ENCODE measurements around the gene GPR180.
A peak's percentile ranks its signal among the peaks of the same experiment; 100 is the strongest.

Gene GPR180

DNA sequence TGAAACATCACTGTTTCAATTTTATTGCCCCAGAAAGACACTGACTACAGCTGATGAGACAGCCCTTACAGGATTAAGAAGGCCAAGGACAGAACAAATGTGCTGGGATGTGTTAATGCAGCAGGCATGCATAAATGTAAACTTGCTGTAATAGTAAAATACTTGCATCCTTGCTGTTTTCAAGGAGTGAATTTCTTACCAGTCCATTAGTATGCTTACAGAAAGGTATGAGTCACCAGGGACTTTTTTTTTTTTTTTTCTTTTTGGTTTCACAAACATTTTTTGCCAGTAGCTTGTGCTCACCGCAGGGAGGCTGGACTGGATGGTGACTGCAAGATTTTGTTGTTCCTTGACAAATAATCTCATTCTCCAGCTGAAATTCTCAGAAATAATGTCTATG lies 55.1 kb downstream of the GPR180 start:
- Mint-ChIP-seq H3K27ac (no peak overlapping the region), H3K4me3 (no peak overlapping the region), H3K27me3 (ENCODE audit: low read depth, poor library complexity) (peaks cover 22% of the 10 kb centered on the region), H3K9me3 (peaks cover 8% of the 10 kb centered on the region), H3K36me3 (ENCODE audit: low read depth) (no peaks in the 10 kb centered on the region), H3K4me1 (peaks cover 13% of the 10 kb centered on the region)
- TF ChIP-seq, protein P1, sequence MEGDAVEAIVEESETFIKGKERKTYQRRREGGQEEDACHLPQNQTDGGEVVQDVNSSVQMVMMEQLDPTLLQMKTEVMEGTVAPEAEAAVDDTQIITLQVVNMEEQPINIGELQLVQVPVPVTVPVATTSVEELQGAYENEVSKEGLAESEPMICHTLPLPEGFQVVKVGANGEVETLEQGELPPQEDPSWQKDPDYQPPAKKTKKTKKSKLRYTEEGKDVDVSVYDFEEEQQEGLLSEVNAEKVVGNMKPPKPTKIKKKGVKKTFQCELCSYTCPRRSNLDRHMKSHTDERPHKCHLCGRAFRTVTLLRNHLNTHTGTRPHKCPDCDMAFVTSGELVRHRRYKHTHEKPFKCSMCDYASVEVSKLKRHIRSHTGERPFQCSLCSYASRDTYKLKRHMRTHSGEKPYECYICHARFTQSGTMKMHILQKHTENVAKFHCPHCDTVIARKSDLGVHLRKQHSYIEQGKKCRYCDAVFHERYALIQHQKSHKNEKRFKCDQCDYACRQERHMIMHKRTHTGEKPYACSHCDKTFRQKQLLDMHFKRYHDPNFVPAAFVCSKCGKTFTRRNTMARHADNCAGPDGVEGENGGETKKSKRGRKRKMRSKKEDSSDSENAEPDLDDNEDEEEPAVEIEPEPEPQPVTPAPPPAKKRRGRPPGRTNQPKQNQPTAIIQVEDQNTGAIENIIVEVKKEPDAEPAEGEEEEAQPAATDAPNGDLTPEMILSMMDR (IDR thresholded peaks at IDR 0.05) = no peak
- no peak for DNase-seq

DNA sequence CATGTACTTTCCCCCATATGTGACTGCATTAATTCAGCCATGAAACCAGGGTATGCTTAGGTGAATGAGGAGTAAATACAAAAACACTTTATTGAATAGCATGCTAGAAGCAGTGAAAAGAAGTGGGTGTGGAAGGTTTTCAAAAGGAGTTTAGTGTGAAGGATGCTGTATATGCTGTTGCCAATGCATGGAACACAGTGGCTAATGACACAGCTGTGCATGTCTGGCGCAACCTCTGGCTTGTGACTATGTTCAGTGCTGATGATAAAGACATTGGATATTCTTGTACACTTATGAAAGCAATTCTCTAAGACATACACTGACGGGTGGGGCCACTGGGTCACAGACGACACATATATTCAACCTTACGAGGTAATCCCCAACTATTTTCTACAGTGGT lies 55.5 kb downstream of the GPR180 start:
- H3K4me3 Mint-ChIP-seq = no peak overlapping the region
- TF ChIP-seq, protein P1 (IDR thresholded peaks at IDR 0.05) = no peak
- peaks cover 26% of the 10 kb centered on the region for H3K27me3 Mint-ChIP-seq (ENCODE audit: low read depth, poor library complexity)
- H3K9me3 Mint-ChIP-seq = peaks cover 8% of the 10 kb centered on the region
- H3K4me1 Mint-ChIP-seq = peaks cover 15% of the 10 kb centered on the region
- DNase-seq = no peak
- no peaks in the 10 kb centered on the region for H3K36me3 Mint-ChIP-seq (ENCODE audit: low read depth)
- H3K27ac Mint-ChIP-seq = no peak overlapping the region

DNA sequence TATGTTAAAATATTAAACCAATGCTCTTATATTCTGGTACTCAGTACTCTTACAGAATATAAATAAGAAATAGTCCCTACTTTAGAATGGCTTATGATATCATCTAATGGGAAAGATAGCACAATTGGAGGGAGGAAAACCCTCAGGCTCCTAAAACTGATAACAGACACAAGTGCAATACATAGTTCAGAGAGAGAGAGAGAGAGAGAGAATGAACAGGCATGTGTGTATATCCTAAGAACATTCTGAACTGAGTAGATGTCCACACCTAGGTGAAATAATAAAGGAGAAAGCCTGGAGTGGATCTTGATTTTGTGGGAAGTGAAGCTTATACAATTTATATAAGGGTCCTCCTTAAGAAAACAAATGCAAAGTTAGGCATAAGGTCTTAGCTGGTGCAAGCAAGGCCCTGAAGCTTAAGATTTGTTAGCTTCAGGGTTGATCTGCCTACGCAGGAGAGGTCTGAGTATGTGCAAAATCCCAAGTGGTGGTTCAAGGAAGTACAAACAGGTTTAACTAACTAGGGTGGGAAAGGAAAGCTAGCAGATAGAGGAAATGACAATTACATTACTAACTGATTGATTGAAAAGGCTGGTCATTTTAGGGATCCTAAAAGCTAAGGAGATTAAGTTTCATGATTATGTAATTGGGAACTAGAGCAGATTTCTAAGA lies 57.4 kb downstream of the GPR180 start:
- H3K4me1 Mint-ChIP-seq = peaks cover 23% of the 10 kb centered on the region
- DNase-seq = no peak
- peaks cover 8% of the 10 kb centered on the region for H3K9me3 Mint-ChIP-seq

DNA sequence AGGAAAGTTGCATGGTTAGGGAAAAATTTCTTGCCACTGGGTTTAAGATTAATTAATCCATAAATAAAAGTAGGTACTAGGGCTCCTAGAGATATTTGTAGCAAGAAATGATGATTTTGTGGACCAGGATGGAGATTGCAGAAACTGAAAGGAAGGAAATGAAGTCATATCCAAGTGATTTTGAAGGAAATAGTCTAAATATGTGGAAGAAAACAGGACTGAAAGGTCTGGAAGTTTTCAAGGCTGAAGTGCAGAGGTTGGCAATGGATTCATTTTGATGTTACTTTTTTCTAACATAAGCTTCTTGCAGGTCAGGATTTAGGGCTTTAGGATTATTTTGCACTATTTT lies 57.9 kb downstream of the GPR180 start:
- H3K27me3 Mint-ChIP-seq (ENCODE audit: low read depth, poor library complexity) = peaks cover 32% of the 10 kb centered on the region
- peaks cover 23% of the 10 kb centered on the region for H3K4me1 Mint-ChIP-seq
- H3K9me3 Mint-ChIP-seq = peaks cover 8% of the 10 kb centered on the region
- H3K27ac Mint-ChIP-seq = no peak overlapping the region
- no peak overlapping the region for H3K4me3 Mint-ChIP-seq
- no peaks in the 10 kb centered on the region for H3K36me3 Mint-ChIP-seq (ENCODE audit: low read depth)
- TF ChIP-seq, protein P1 (IDR thresholded peaks at IDR 0.05) = no peak
- no peak for DNase-seq

More for the DNA sequence above, 57.4 kb downstream of the GPR180 start:
- TF ChIP-seq, protein P1 (IDR thresholded peaks at IDR 0.05) = no peak
- H3K27me3 Mint-ChIP-seq (ENCODE audit: low read depth, poor library complexity) = peaks cover 35% of the 10 kb centered on the region
- H3K36me3 Mint-ChIP-seq (ENCODE audit: low read depth) = no peaks in the 10 kb centered on the region
- no peak overlapping the region for H3K4me3 Mint-ChIP-seq
- H3K27ac Mint-ChIP-seq = no peak overlapping the region

DNA sequence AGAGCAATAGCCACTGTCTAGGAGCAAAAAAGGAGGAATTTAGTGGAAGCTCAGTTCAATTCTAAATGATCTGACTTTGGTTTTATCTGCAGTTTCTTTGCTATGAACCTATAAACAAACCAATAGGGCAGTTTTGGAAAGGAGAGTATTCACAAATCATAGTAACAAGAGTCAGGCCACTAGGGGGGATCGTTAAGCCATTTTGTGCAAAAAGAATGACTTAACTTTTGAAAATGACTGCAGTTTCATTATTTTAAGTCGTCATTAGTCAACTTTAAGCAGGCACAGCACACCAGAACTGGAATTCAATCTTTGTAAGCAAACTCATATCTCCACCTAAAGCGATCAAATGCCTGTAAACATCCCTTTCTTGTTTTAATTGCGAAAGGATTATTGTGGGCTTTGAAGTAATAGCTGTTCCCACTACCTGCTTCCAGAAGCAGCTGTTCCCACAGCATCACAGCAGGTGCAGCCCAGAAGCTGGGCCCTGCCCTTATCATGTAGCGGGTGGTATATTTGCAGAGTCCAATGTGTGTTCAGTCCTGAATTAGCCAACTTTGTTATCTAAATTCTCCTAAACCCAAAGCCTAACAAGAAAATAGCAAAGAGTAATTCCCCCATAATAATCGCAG lies 59.2 kb downstream of the GPR180 start:
- peaks cover 33% of the 10 kb centered on the region for H3K27me3 Mint-ChIP-seq (ENCODE audit: low read depth, poor library complexity)
- no peak overlapping the region for H3K27ac Mint-ChIP-seq
- TF ChIP-seq, protein P1 (IDR thresholded peaks at IDR 0.05) = peak; percentile 16
- H3K9me3 Mint-ChIP-seq = peaks cover 5% of the 10 kb centered on the region
- no peak overlapping the region for H3K4me3 Mint-ChIP-seq
- no peaks in the 10 kb centered on the region for H3K36me3 Mint-ChIP-seq (ENCODE audit: low read depth)
- no peak for DNase-seq
- peaks cover 23% of the 10 kb centered on the region for H3K4me1 Mint-ChIP-seq

DNA sequence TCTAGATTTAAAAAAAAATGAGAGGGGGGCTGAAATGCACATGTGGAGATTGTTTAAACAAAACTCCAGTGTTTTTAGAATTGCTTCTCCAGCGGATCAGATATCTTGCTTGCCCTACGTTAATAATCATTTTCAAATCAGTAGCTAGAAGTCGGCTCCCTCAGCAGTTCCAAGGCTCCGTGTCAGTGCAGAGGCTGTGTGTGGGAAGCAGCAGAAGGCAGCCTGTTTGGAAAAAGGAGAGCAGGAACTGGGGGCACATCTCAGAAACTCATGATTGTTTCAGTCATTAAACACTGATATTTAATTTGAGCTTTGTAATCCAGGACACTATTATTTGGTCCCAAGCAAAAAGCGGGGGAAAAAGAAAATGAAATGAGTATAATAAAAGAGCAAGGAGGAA lies 59.7 kb downstream of the GPR180 start:
- Mint-ChIP-seq H3K4me3 (no peak overlapping the region), H3K4me1 (peaks cover 23% of the 10 kb centered on the region), H3K36me3 (ENCODE audit: low read depth) (no peaks in the 10 kb centered on the region), H3K27ac (no peak overlapping the region), H3K27me3 (ENCODE audit: low read depth, poor library complexity) (peaks cover 37% of the 10 kb centered on the region), H3K9me3 (no peaks in the 10 kb centered on the region)
- no peak for DNase-seq
- TF ChIP-seq, protein P1 (IDR thresholded peaks at IDR 0.05) = no peak
